ENCODE data around the gene MAB21L3.

DNA sequence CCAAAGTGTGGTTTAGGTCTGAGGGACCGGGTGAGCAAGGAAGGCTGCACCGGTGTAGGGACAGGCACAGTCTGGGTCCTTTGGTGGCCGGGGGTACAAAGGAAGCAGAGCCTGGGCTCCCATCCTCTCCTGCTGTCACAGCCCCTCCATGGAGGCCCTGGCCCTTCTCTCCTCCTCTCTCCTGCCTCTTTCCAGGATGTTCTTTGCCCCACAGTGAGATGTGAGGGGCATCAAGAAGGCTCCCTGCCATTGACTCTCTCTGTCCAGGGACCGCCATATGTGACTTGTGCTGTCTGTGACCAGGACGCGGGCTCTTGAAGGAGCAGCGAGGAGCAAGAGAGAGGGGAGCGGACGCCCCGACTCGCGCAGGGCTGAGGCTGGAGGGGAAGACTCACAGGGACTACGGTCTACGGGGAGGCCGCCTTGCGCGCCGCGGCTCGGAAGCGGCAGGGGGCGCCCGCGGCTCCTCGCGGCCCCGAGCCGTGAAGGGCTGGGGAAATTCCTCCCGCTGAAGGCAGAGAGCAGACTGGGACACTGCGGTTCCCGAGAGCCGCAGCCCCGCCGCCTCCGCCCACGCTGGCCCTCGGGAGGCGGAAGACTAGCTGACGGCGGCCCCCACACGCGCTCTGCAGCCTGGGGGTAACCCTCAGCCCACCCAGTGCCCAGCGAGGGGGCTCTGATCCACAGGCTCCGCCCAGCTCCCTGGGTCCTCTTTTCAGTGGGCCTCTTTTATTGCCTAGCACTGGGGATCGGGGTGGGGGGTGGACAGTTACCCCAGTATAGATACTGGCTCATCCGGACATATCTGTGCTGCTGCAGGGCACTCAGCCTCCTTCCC is 40.8 kb downstream of the MAB21L3 start:
- TF ChIP-seq, protein P1, sequence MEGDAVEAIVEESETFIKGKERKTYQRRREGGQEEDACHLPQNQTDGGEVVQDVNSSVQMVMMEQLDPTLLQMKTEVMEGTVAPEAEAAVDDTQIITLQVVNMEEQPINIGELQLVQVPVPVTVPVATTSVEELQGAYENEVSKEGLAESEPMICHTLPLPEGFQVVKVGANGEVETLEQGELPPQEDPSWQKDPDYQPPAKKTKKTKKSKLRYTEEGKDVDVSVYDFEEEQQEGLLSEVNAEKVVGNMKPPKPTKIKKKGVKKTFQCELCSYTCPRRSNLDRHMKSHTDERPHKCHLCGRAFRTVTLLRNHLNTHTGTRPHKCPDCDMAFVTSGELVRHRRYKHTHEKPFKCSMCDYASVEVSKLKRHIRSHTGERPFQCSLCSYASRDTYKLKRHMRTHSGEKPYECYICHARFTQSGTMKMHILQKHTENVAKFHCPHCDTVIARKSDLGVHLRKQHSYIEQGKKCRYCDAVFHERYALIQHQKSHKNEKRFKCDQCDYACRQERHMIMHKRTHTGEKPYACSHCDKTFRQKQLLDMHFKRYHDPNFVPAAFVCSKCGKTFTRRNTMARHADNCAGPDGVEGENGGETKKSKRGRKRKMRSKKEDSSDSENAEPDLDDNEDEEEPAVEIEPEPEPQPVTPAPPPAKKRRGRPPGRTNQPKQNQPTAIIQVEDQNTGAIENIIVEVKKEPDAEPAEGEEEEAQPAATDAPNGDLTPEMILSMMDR (IDR thresholded peaks at IDR 0.05) = peak; percentile 83 to 96 (median 92)
- no peak for TF ChIP-seq POLR2A (IDR thresholded peaks at IDR 0.05)
